HCT116 (cell line): Measurements from ENCODE around the gene PICK1.

Experiments used
- ELF1 ChIP-seq: IDR thresholded peaks from 2 replicates; pipeline ENCODE4 v1.6.1; 2012; ENCODE audit warnings: low read depth, borderline replicate concordance
- EZH2 ChIP-seq: fragments of 200-600 bp; sonication (generic); IDR thresholded peaks from 2 replicates; pipeline ENCODE4 v1.6.1; 2017; ENCODE audit warnings: antibody characterized with exemption, mixed run types
- EZH2phosphoT487 ChIP-seq: fragments of 200-600 bp; IDR thresholded peaks from 2 replicates; pipeline ENCODE4 v1.6.1; 2018; ENCODE audit warnings: antibody characterized with exemption, borderline replicate concordance
- JUND ChIP-seq: IDR thresholded peaks from 2 replicates; pipeline ENCODE4 v1.6.1; 2012
- MAX ChIP-seq: IDR thresholded peaks from 2 replicates; pipeline ENCODE4 v1.6.1; 2012
- POLR2A ChIP-seq: IDR thresholded peaks from 2 replicates; pipeline ENCODE4 v1.7.0; 2011; ENCODE audit warnings: borderline replicate concordance; ENCODE audit not compliant: insufficient read depth, insufficient read length; ENCODE audit errors: extremely low read depth
- POLR2AphosphoS5 ChIP-seq: IDR thresholded peaks from 2 replicates; pipeline ENCODE4 v1.6.1; 2011; ENCODE audit warnings: mild to moderate bottlenecking, low read depth, low read length, moderate library complexity
- SIN3A ChIP-seq: IDR thresholded peaks from 2 replicates; pipeline ENCODE4 v1.6.1; 2012; ENCODE audit warnings: low read depth
- SP1 ChIP-seq: IDR thresholded peaks from 2 replicates; pipeline ENCODE4 v1.6.1; 2012; ENCODE audit warnings: low read depth
- YY1 ChIP-seq: IDR thresholded peaks from 2 replicates; pipeline ENCODE4 v1.6.1; 2011; ENCODE audit warnings: low read length, low read depth, moderate library complexity, mild to moderate bottlenecking; ENCODE audit not compliant: insufficient replicate concordance; ENCODE audit errors: extremely low read depth
- ZFX ChIP-seq: fragments of 450-650 bp; IDR thresholded peaks from 2 replicates; pipeline ENCODE4 v1.6.1; 2017
- TF ChIP-seq, protein P1 (sequence below), 3 experiments: fragments of 200-600 bp in 1 of 3; sonication (generic) in 1 of 3; IDR thresholded peaks in 2 of 3; conservative IDR thresholded peaks in 1 of 3; 2 replicates each; pipeline ENCODE4 v1.5.1; 2012 to 2017; ENCODE audit warnings: low read depth in 2 of 3, low read length in 2 of 3, antibody characterized with exemption in 1 of 3, borderline replicate concordance in 1 of 3, control low read depth in 1 of 3, mild to moderate bottlenecking in 1 of 3, mixed read lengths in 1 of 3, mixed run types in 1 of 3, moderate library complexity in 1 of 3; ENCODE audit not compliant: insufficient read depth in 1 of 3
- TF ChIP-seq, protein P2 (sequence below): IDR thresholded peaks from 2 replicates; pipeline ENCODE4 v1.6.1; 2012
- TF ChIP-seq, protein P3 (sequence below): IDR thresholded peaks from 2 replicates; pipeline ENCODE4 v1.6.1; 2012; ENCODE audit warnings: low read depth

- no peak for TF ChIP-seq POLR2A
- TF ChIP-seq, protein P1, sequence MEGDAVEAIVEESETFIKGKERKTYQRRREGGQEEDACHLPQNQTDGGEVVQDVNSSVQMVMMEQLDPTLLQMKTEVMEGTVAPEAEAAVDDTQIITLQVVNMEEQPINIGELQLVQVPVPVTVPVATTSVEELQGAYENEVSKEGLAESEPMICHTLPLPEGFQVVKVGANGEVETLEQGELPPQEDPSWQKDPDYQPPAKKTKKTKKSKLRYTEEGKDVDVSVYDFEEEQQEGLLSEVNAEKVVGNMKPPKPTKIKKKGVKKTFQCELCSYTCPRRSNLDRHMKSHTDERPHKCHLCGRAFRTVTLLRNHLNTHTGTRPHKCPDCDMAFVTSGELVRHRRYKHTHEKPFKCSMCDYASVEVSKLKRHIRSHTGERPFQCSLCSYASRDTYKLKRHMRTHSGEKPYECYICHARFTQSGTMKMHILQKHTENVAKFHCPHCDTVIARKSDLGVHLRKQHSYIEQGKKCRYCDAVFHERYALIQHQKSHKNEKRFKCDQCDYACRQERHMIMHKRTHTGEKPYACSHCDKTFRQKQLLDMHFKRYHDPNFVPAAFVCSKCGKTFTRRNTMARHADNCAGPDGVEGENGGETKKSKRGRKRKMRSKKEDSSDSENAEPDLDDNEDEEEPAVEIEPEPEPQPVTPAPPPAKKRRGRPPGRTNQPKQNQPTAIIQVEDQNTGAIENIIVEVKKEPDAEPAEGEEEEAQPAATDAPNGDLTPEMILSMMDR (IDR thresholded peaks at IDR 0.05 in 2 of 3, conservative IDR thresholded peaks at IDR 0.05 in 1 of 3; ENCODE audit: borderline replicate concordance in 1 of 3, insufficient read depth in 1 of 3, low read depth in 2 of 3, low read length in 2 of 3): peak in 1 of 3 experiments; percentile 22; a peak in 1 of 6 replicates
- no peak for TF ChIP-seq ZFX
- TF ChIP-seq, protein P2, sequence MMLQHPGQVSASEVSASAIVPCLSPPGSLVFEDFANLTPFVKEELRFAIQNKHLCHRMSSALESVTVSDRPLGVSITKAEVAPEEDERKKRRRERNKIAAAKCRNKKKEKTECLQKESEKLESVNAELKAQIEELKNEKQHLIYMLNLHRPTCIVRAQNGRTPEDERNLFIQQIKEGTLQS: no peak
- TF ChIP-seq, protein P3, sequence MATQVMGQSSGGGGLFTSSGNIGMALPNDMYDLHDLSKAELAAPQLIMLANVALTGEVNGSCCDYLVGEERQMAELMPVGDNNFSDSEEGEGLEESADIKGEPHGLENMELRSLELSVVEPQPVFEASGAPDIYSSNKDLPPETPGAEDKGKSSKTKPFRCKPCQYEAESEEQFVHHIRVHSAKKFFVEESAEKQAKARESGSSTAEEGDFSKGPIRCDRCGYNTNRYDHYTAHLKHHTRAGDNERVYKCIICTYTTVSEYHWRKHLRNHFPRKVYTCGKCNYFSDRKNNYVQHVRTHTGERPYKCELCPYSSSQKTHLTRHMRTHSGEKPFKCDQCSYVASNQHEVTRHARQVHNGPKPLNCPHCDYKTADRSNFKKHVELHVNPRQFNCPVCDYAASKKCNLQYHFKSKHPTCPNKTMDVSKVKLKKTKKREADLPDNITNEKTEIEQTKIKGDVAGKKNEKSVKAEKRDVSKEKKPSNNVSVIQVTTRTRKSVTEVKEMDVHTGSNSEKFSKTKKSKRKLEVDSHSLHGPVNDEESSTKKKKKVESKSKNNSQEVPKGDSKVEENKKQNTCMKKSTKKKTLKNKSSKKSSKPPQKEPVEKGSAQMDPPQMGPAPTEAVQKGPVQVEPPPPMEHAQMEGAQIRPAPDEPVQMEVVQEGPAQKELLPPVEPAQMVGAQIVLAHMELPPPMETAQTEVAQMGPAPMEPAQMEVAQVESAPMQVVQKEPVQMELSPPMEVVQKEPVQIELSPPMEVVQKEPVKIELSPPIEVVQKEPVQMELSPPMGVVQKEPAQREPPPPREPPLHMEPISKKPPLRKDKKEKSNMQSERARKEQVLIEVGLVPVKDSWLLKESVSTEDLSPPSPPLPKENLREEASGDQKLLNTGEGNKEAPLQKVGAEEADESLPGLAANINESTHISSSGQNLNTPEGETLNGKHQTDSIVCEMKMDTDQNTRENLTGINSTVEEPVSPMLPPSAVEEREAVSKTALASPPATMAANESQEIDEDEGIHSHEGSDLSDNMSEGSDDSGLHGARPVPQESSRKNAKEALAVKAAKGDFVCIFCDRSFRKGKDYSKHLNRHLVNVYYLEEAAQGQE: no peak
- no peak for TF ChIP-seq MAX
- TF ChIP-seq SIN3A: no peak
- TF ChIP-seq POLR2AphosphoS5: no peak
- TF ChIP-seq SP1: no peak
- no peak for TF ChIP-seq JUND
- TF ChIP-seq EZH2: no peak
- TF ChIP-seq ELF1: no peak
- no peak for TF ChIP-seq YY1
- no peak for TF ChIP-seq EZH2phosphoT487
Observed at GRCh38 chr22:38124236-38124974, 67.2 kb downstream of the PICK1 start.
